ENCODE measurements around the gene PPM1L. TPM values are rescaled to one million over a fixed set of nuclear protein-coding genes. Genes with fewer than 3 reads are reported as not detected.

The PPM1L gene
- polyA plus RNA-seq, 4 donors = 7.3 to 9.4 (median 8.4) TPM

- DNase-seq (ENCODE audit: low read depth in 4 of 4, low spot score in 3 of 4) = no peak
Observed at GRCh38 chr3:161070980-161071663, 315.1 kb downstream of the PPM1L start.

- no peak for DNase-seq (ENCODE audit: low read depth in 4 of 4, low spot score in 3 of 4)
Observed at GRCh38 chr3:161072211-161072621, 316.2 kb downstream of the PPM1L start.

- DNase-seq (ENCODE audit: low read depth in 4 of 4, low spot score in 3 of 4) = no peak
Observed at GRCh38 chr3:161072751-161073150, 316.7 kb downstream of the PPM1L start.

GRCh38 chr3:161073181-161073580 is 317.1 kb downstream of the PPM1L start:
- no peak for DNase-seq (ENCODE audit: low read depth in 4 of 4, low spot score in 3 of 4)

GRCh38 chr3:161081633-161082032 is 325.6 kb downstream of the PPM1L start:
- DNase-seq (ENCODE audit: low read depth in 4 of 4, low spot score in 3 of 4) = no peak

GRCh38 chr3:161082063-161082462 is 326.0 kb downstream of the PPM1L start:
- DNase-seq (ENCODE audit: low read depth in 4 of 4, low spot score in 3 of 4) = no peak

- no peak for DNase-seq (ENCODE audit: low read depth in 4 of 4, low spot score in 3 of 4)
Observed at GRCh38 chr3:161083131-161083530, 327.1 kb downstream of the PPM1L start.

GRCh38 chr3:161084277-161084676 is 328.2 kb downstream of the PPM1L start:
- DNase-seq (ENCODE audit: low read depth in 4 of 4, low spot score in 3 of 4) = no peak

- no peak for DNase-seq (ENCODE audit: low read depth in 4 of 4, low spot score in 3 of 4)
Observed at GRCh38 chr3:161093895-161094294, 337.9 kb downstream of the PPM1L start.

GRCh38 chr3:161096771-161097367 is 340.8 kb downstream of the PPM1L start:
- DNase-seq (ENCODE audit: low read depth in 4 of 4, low spot score in 3 of 4) = peak in 1 of 4 donors; percentile 9

- DNase-seq (ENCODE audit: low read depth in 4 of 4, low spot score in 3 of 4) = no peak
Observed at GRCh38 chr3:161100994-161101393, 345.0 kb downstream of the PPM1L start.

- no peak for DNase-seq (ENCODE audit: low read depth in 4 of 4, low spot score in 3 of 4)
Observed at GRCh38 chr3:161101609-161102008, 345.6 kb downstream of the PPM1L start.

- DNase-seq (ENCODE audit: low read depth in 4 of 4, low spot score in 3 of 4) = peak in 1 of 4 donors; percentile 5
Observed at GRCh38 chr3:161103776-161104385, 347.9 kb downstream of the PPM1L start.

GRCh38 chr3:161104561-161105551 is 348.8 kb downstream of the PPM1L start, which contains the start of gene B3GALNT1:
TSS of gene B3GALNT1 (minus strand) at chr3:161105349. CDS start at chr3:161086754, 18,595 bp downstream.
- DNase-seq (ENCODE audit: low read depth in 4 of 4, low spot score in 3 of 4) = peak; percentile 37 to 65 (median 45)

GRCh38 chr3:161107311-161107710 is 351.3 kb downstream of the PPM1L start:
- no peak for DNase-seq (ENCODE audit: low read depth in 4 of 4, low spot score in 3 of 4)

GRCh38 chr3:161108840-161109239 is 352.8 kb downstream of the PPM1L start:
- DNase-seq (ENCODE audit: low read depth in 4 of 4, low spot score in 3 of 4) = no peak

- DNase-seq (ENCODE audit: low read depth in 4 of 4, low spot score in 3 of 4) = no peak
Observed at GRCh38 chr3:161117646-161118045, 361.6 kb downstream of the PPM1L start.

GRCh38 chr3:161126495-161126894 is 370.5 kb downstream of the PPM1L start:
- no peak for DNase-seq (ENCODE audit: low read depth in 4 of 4, low spot score in 3 of 4)
